Stimulated activated naive CD8-positive, alpha-beta T cell treated with anti-CD3 and anti-CD28 coated beads, Interleukin-15, amount 100 ng/mL, for 72 hours (primary cell): ENCODE data around the gene TOLLIP.
A peak's percentile ranks its signal among the peaks of the same experiment; 100 is the strongest.

Experiments
- ATAC-seq: fragments of 150-1000 bp; cut with Tn5 transposase; 2 replicates; pipeline ENCODE4 v1.10.0; 2021; ENCODE audit warnings: mild to moderate bottlenecking, moderate library complexity
- DNase-seq, 2 donors: peaks; one replicate each; pipeline ENCODE4 v3.0.0; 2021 to 2022
- H3K27ac Mint-ChIP-seq, 2 donors: one replicate each; pipeline ENCODE4 v1.8.0; 2022; ENCODE audit warnings: mild to moderate bottlenecking in 2 of 2, mixed read lengths in 2 of 2, moderate library complexity in 2 of 2
- H3K27me3 Mint-ChIP-seq: one replicate; pipeline ENCODE4 v1.8.0; 2022; ENCODE audit warnings: mixed read lengths
- H3K4me1 Mint-ChIP-seq: one replicate; pipeline ENCODE4 v1.8.0; 2022; ENCODE audit warnings: mild to moderate bottlenecking, mixed read lengths
- H3K4me3 Mint-ChIP-seq, 2 donors: one replicate each; pipeline ENCODE4 v1.8.0; 2022; ENCODE audit warnings: mild to moderate bottlenecking in 2 of 2, mixed read lengths in 2 of 2, moderate library complexity in 1 of 2
- H3K9me3 Mint-ChIP-seq, 2 donors: one replicate each; pipeline ENCODE4 v1.8.0; 2022; ENCODE audit warnings: mixed read lengths in 2 of 2

The TOLLIP gene

GRCh38 chr11:1288426-1289151, 20.8 kb downstream of the TOLLIP start:
- H3K27ac Mint-ChIP-seq = no peak overlapping the region

DNA sequence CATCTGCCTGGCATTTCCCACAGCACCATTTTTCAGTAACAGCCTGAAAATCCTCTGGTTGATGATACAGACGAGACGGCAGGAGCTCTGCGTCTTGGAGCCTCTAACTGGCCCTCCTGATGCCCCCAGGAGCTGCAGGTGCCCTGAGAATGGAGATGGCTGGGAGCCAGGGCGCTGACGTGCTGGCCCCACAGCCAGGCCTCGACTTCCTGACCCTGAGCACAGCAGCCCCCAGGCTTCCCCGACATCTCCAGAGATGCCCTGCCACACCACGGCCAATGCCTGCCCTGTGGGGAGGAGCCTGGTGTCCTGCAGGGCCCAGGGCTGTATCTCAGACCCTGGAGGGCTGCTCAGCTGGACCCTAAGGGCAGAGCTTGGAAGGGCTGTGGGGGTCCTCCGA, 21.5 kb downstream of the TOLLIP start:
- no peak overlapping the region for H3K4me3 Mint-ChIP-seq
- no peak overlapping the region for H3K27ac Mint-ChIP-seq
- no peaks in the 10 kb centered on the region for H3K27me3 Mint-ChIP-seq
- no peaks in the 10 kb centered on the region for H3K9me3 Mint-ChIP-seq
- peaks cover 5% of the 10 kb centered on the region for H3K4me1 Mint-ChIP-seq
- ATAC-seq = no peak
- no peak for DNase-seq

More at GRCh38 chr11:1288426-1289151, 20.8 kb downstream of the TOLLIP start:
- ATAC-seq (no peak), DNase-seq (no peak)
- Mint-ChIP-seq H3K27me3 (no peaks in the 10 kb centered on the region), H3K9me3 (no peaks in the 10 kb centered on the region), H3K4me3 (no peak overlapping the region), H3K4me1 (peaks cover 5% of the 10 kb centered on the region)

- H3K27ac Mint-ChIP-seq = no peak overlapping the region
- H3K4me3 Mint-ChIP-seq = no peak overlapping the region
- no peaks in the 10 kb centered on the region for H3K4me1 Mint-ChIP-seq
- H3K9me3 Mint-ChIP-seq = no peaks in the 10 kb centered on the region
- peak; percentile 33 for ATAC-seq
- no peak for DNase-seq
- no peaks in the 10 kb centered on the region for H3K27me3 Mint-ChIP-seq
Observed at GRCh38 chr11:1285876-1286275, 23.6 kb downstream of the TOLLIP start.

DNA sequence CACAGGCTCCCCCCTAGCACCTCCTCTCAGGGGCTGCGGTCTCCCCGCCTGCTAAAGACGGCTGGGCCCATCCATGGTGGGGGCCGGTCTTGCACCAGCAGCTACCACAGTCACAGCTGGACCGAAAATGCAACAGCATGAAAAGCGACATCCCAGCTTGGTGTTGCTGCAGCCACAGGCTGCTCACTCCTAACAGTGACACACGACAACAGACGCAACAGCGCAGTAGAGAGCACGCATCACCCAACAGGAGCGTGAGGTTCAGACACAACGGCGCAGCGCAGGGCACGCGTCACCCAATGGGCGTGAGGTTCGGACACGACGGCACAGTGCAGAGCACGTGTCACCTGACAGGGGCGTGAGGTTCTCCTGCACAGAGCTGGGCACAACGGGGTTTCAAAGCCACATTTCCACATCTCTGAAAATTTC, 24.1 kb downstream of the TOLLIP start:
- Mint-ChIP-seq H3K9me3 (no peaks in the 10 kb centered on the region), H3K27ac (peak overlapping the region in 1 of 2 donors; percentile 43), H3K27me3 (no peaks in the 10 kb centered on the region), H3K4me1 (no peaks in the 10 kb centered on the region), H3K4me3 (no peak overlapping the region)
- no peak for DNase-seq
- ATAC-seq = no peak

- H3K27ac Mint-ChIP-seq = no peak overlapping the region
- ATAC-seq (no peak), DNase-seq (no peak)
- H3K4me3 Mint-ChIP-seq = no peak overlapping the region
- H3K27me3 Mint-ChIP-seq = no peaks in the 10 kb centered on the region
- no peaks in the 10 kb centered on the region for H3K9me3 Mint-ChIP-seq
- H3K4me1 Mint-ChIP-seq = no peaks in the 10 kb centered on the region
Observed at GRCh38 chr11:1283906-1284305, 25.5 kb downstream of the TOLLIP start.

GRCh38 chr11:1283091-1283511, 26.3 kb downstream of the TOLLIP start:
- Mint-ChIP-seq H3K9me3 (no peaks in the 10 kb centered on the region), H3K4me3 (no peak overlapping the region), H3K4me1 (no peaks in the 10 kb centered on the region), H3K27me3 (no peaks in the 10 kb centered on the region), H3K27ac (no peak overlapping the region)
- DNase-seq (no peak), ATAC-seq (no peak)

GRCh38 chr11:1281974-1282365, 27.5 kb downstream of the TOLLIP start:
- H3K4me3 Mint-ChIP-seq = no peak overlapping the region
- no peak for ATAC-seq

GRCh38 chr11:1281326-1281973, 28.0 kb downstream of the TOLLIP start:
- H3K27ac Mint-ChIP-seq = no peak overlapping the region
- H3K4me1 Mint-ChIP-seq = no peaks in the 10 kb centered on the region
- no peak for ATAC-seq
- no peak for DNase-seq
- H3K27me3 Mint-ChIP-seq = no peaks in the 10 kb centered on the region
- H3K9me3 Mint-ChIP-seq = no peaks in the 10 kb centered on the region
- H3K4me3 Mint-ChIP-seq = no peak overlapping the region

More at GRCh38 chr11:1281974-1282365, 27.5 kb downstream of the TOLLIP start:
- Mint-ChIP-seq H3K4me1 (no peaks in the 10 kb centered on the region), H3K27ac (peak overlapping the region in 1 of 2 donors; percentile 69), H3K9me3 (no peaks in the 10 kb centered on the region), H3K27me3 (no peaks in the 10 kb centered on the region)
- DNase-seq = no peak

DNA sequence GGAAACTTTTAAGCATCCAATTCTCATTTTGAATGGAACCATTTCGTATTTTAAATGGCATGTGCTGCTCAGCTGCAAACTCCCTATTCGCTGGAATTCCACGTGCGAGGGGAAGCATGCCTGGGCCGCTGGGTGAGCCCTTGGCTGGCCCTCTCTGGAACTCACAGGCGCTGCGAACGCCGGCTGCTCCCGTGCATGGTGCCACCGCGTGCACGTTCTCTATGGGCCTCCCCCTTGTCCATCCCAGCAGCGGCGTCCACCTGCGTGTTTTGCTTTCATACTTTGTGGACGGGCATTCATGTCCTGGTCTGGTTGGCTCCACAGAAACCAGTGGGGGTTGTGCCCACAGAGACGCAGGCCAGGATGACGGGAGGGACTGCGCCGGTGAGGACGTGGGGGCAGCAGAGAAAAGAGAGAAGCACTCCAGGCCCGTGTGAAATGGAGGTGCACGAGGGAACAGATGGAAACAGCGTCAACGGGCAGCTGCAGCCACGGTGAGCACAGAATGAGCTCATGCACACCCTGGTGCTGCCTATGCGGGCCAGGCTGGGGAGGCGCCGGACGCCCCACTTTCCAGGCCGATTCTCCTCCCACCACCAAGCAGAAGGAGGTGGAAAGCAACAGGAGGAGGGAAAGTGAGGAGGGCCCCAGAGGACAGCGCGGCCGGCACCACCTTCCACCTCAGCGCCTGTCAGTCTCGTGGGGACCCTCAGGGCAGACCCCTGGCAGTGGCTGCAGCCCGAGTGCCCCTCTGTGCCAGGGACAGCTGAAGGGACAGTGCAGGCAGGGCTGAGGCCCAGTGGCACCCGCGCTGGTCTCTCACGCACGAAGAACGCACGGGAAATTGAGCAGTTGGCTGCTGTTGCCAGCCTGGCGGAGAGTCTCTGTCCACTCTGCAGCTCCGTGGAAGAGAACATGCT, 29.1 kb downstream of the TOLLIP start:
- H3K4me1 Mint-ChIP-seq = no peaks in the 10 kb centered on the region
- H3K27ac Mint-ChIP-seq = peak overlapping the region in 1 of 2 donors; percentile 68
- no peak overlapping the region for H3K4me3 Mint-ChIP-seq
- H3K9me3 Mint-ChIP-seq = no peaks in the 10 kb centered on the region
- DNase-seq (no peak), ATAC-seq (no peak)
- H3K27me3 Mint-ChIP-seq = no peaks in the 10 kb centered on the region

DNA sequence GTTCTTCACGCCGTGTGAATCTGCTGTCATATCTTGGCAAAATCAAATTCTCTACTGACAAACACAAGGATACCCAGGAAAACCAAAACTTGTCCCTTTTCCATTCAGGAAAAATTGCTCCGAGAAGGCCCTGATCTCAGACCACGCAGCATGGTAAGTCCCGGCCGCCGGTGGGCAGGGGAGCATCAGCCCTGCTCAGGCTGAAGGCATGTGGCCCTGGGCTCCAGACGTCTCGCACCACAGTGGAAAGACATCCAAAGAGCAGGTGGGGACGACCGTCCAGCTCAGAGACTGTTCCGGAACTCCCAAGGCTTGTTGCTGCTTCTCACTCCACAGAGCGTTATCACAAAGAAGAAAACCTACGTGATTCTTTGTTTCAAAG, 29.8 kb downstream of the TOLLIP start:
- no peaks in the 10 kb centered on the region for H3K4me1 Mint-ChIP-seq
- ATAC-seq (no peak), DNase-seq (no peak)
- no peaks in the 10 kb centered on the region for H3K27me3 Mint-ChIP-seq
- H3K27ac Mint-ChIP-seq = no peak overlapping the region
- no peaks in the 10 kb centered on the region for H3K9me3 Mint-ChIP-seq
- no peak overlapping the region for H3K4me3 Mint-ChIP-seq

DNA sequence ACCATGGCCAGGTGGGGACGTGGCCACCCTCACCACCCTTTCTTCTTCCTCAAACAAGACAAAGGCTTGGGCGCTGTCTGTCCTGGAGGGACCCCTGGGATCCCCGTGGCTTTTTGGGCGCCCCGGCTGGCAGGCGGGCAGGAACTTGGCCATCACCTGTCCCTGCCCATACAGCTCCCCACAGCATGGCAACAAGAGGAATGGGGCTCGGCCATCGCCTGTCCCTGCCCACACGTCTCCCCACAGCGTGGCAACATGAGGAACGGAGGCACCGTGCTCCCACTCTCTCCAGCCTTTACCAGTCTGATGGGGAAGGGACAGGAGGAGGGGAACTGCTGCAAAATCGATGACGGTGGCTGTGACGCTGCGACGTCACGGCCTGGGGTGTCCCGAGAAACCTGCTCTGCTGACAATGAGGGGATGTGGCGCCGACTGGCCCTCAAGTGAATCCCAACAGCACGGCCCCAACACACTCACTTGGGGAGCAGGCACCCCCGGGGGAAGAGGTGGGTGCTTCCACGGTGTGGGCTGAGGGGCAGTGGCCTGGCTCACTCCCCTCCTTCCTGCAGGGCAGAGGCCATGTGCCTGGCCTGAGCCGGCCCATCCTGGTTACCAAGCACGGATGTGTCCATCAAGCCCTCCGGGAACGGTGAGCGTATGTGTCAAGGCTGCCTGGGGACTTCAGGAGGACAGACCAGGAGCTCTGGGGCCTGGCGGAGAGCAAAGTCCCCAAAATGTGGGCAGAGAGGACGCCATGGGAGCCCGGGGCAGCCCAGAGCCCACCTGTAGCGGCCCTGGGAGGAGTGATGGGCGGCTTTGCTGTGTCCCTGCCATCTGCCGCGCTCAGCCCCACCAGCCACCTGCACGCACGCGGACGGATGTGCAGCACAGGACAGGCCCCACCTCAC, 30.4 kb downstream of the TOLLIP start:
- Mint-ChIP-seq H3K4me1 (no peaks in the 10 kb centered on the region), H3K4me3 (no peak overlapping the region), H3K27me3 (no peaks in the 10 kb centered on the region), H3K9me3 (no peaks in the 10 kb centered on the region), H3K27ac (peak overlapping the region in 1 of 2 donors; percentile 71)
- ATAC-seq (no peak), DNase-seq (no peak)

GRCh38 chr11:1277936-1278512, 31.4 kb downstream of the TOLLIP start:
- ATAC-seq = no peak
- Mint-ChIP-seq H3K9me3 (no peaks in the 10 kb centered on the region), H3K27ac (no peak overlapping the region), H3K27me3 (no peaks in the 10 kb centered on the region), H3K4me3 (no peak overlapping the region), H3K4me1 (no peaks in the 10 kb centered on the region)
- no peak for DNase-seq

DNA sequence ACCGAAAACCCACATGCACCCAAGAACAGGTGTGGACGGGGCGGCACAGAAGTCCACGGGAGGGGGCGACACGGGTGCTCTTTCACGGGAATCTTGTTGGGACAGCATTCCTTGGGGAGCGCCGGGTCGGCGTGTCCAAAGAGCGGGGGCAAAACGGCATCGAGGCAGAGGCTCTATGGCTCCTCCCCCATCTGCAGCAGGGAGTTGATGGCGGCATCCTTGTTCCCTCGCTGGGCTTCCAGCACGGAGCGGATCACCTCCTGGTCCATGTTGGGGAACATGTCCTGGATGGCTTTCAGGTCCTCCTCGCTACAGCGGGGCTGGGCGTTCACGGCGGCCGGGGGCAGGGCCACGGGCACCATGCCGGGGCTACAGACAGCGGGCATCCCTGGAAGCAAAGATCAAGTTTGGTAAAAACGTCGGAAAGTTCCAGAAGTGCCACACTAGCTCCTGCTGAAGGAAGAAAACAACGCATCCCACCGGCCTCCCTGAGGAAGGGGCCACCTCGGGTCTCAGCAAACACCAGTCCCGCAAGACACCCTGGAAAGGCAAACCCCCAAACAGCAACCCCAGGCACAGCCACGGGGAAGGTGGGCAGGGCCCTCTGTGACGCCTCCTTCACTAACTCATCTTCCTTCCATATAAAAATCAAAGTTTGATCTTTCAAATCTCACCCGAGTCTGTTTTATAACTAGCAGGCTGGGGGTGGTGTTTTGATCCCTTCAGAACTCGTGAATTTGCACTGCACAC, 32.4 kb downstream of the TOLLIP start:
- Mint-ChIP-seq H3K4me3 (no peak overlapping the region), H3K27ac (no peak overlapping the region), H3K4me1 (no peaks in the 10 kb centered on the region), H3K27me3 (no peaks in the 10 kb centered on the region), H3K9me3 (no peaks in the 10 kb centered on the region)
- DNase-seq = no peak
- no peak for ATAC-seq
